Activated naive CD8-positive, alpha-beta T cell treated with anti-CD3 and anti-CD28 coated beads, Interleukin-2, amount 10 ng/mL, durations not matched to agents 7 days and 5 days (primary cell): ENCODE data around the gene DENND2A. TPM values are rescaled to one million over a fixed set of nuclear protein-coding genes. Genes with fewer than 3 reads are reported as not detected.
A peak's percentile ranks its signal among the peaks of the same experiment; 100 is the strongest.
"Not testable (repeated sequence)": the region's sequence is repeated elsewhere in the genome, so short reads cannot be mapped to it uniquely, and the experiment has no call there.

ENCODE experiments used
- ATAC-seq: fragments of 150-1000 bp; cut with Tn5 transposase; one replicate; pipeline ENCODE4 v1.10.0; 2021; ENCODE audit warnings: low read depth, moderate library complexity
- POLR2A ChIA-PET: fragments of 350-600 bp; sonication (Branson Sonifier 250); formaldehyde crosslinking; loops from one replicate; lab custom pipeline; 2021; ENCODE audit warnings: antibody characterized with exemption; lab: Charles Lee
- DNase-seq: peaks from one replicate; pipeline ENCODE4 v3.0.0; 2021
- H3K27ac Mint-ChIP-seq: one replicate; pipeline ENCODE4 v1.8.0; 2022; ENCODE audit warnings: mild to moderate bottlenecking, mixed read lengths
- H3K27me3 Mint-ChIP-seq: one replicate; pipeline ENCODE4 v1.8.0; 2022; ENCODE audit warnings: mild to moderate bottlenecking, moderate library complexity, mixed read lengths
- H3K36me3 Mint-ChIP-seq: one replicate; pipeline ENCODE4 v1.8.0; 2021; ENCODE audit warnings: mild to moderate bottlenecking, mixed read lengths
- H3K4me1 Mint-ChIP-seq: one replicate; pipeline ENCODE4 v1.8.0; 2021; ENCODE audit warnings: mixed read lengths
- H3K4me3 Mint-ChIP-seq: one replicate; pipeline ENCODE4 v1.8.0; 2022; ENCODE audit warnings: mild to moderate bottlenecking, moderate library complexity, mixed read lengths
- H3K9me3 Mint-ChIP-seq: one replicate; pipeline ENCODE4 v1.8.0; 2021; ENCODE audit warnings: mixed read lengths
- total RNA-seq, 2 experiments: library from RNA; stranded (reverse); gene quantifications; one replicate each; pipeline ENCODE4 v1.2.3, GENCODE V29; 2021

DENND2A gene
- total RNA-seq, 2 experiments from 2014 or later = not detected

- Mint-ChIP-seq H3K27me3 (peaks cover 22% of the 10 kb centered on the region), H3K9me3 (no peaks in the 10 kb centered on the region), H3K27ac (no peak overlapping the region), H3K36me3 (no peaks in the 10 kb centered on the region), H3K4me1 (peaks cover 15% of the 10 kb centered on the region), H3K4me3 (no peak overlapping the region)
- no peak for DNase-seq
- POLR2A ChIA-PET = no interaction called here
- ATAC-seq = no peak
Measured at GRCh38 chr7:140669352-140669751, 28.7 kb upstream of the DENND2A start.

GRCh38 chr7:140668641-140669040, 28.0 kb upstream of the DENND2A start:
- Mint-ChIP-seq H3K27ac (no peak overlapping the region), H3K4me3 (no peak overlapping the region), H3K9me3 (no peaks in the 10 kb centered on the region), H3K4me1 (peaks cover 9% of the 10 kb centered on the region), H3K27me3 (peaks cover 26% of the 10 kb centered on the region), H3K36me3 (no peaks in the 10 kb centered on the region)
- DNase-seq (no peak), ATAC-seq (no peak)
- POLR2A ChIA-PET = interaction anchor here (0.6 kb wide), 1 partner anchor 1124 kb away, joined by 3 read pairs; no protein-coding TSS in a partner anchor

- ATAC-seq (no peak), DNase-seq (no peak)
- POLR2A ChIA-PET = no interaction called here
Measured at GRCh38 chr7:140667476-140667875, 26.9 kb upstream of the DENND2A start.

GRCh38 chr7:140662938-140663337, 22.3 kb upstream of the DENND2A start:
- DNase-seq, ATAC-seq, H3K9me3 Mint-ChIP-seq, H3K27ac Mint-ChIP-seq, H3K4me1 Mint-ChIP-seq, POLR2A ChIA-PET, H3K36me3 Mint-ChIP-seq, H3K4me3 Mint-ChIP-seq: not testable (repeated sequence)
- H3K27me3 Mint-ChIP-seq = peaks cover 34% of the 10 kb centered on the region

More at GRCh38 chr7:140667476-140667875, 26.9 kb upstream of the DENND2A start:
- no peaks in the 10 kb centered on the region for H3K36me3 Mint-ChIP-seq
- no peaks in the 10 kb centered on the region for H3K9me3 Mint-ChIP-seq
- H3K27me3 Mint-ChIP-seq = peaks cover 30% of the 10 kb centered on the region
- H3K27ac Mint-ChIP-seq = no peak overlapping the region
- no peak overlapping the region for H3K4me3 Mint-ChIP-seq
- peaks cover 9% of the 10 kb centered on the region for H3K4me1 Mint-ChIP-seq

GRCh38 chr7:140661124-140661523, 20.5 kb upstream of the DENND2A start:
- Mint-ChIP-seq H3K9me3 (no peaks in the 10 kb centered on the region), H3K4me3 (no peak overlapping the region), H3K27me3 (peaks cover 34% of the 10 kb centered on the region), H3K4me1 (peaks cover 8% of the 10 kb centered on the region), H3K27ac (no peak overlapping the region), H3K36me3 (no peaks in the 10 kb centered on the region)
- POLR2A ChIA-PET = no interaction called here
- DNase-seq (no peak), ATAC-seq (no peak)

- Mint-ChIP-seq H3K4me3 (no peak overlapping the region), H3K36me3 (no peaks in the 10 kb centered on the region), H3K27me3 (peaks cover 22% of the 10 kb centered on the region), H3K4me1 (peaks cover 13% of the 10 kb centered on the region), H3K27ac (no peak overlapping the region), H3K9me3 (no peaks in the 10 kb centered on the region)
- POLR2A ChIA-PET = no interaction called here
- no peak for DNase-seq
- no peak for ATAC-seq
Measured at GRCh38 chr7:140659856-140660255, 19.2 kb upstream of the DENND2A start.

GRCh38 chr7:140657891-140658290, 17.3 kb upstream of the DENND2A start:
- H3K27me3 Mint-ChIP-seq = peaks cover 12% of the 10 kb centered on the region
- H3K27ac Mint-ChIP-seq = no peak overlapping the region
- DNase-seq (no peak), ATAC-seq (no peak)
- no peak overlapping the region for H3K4me3 Mint-ChIP-seq
- no peaks in the 10 kb centered on the region for H3K9me3 Mint-ChIP-seq
- H3K36me3 Mint-ChIP-seq = no peaks in the 10 kb centered on the region
- peaks cover 16% of the 10 kb centered on the region for H3K4me1 Mint-ChIP-seq
- POLR2A ChIA-PET = no interaction called here

- POLR2A ChIA-PET = interaction anchor here (1.0 to 2.0 kb wide), 5 partner anchors 14 to 357 kb away, joined by 3 to 7 read pairs (median 3); no protein-coding TSS in a partner anchor
- Mint-ChIP-seq H3K36me3 (no peaks in the 10 kb centered on the region), H3K4me3 (peak overlapping the region; percentile 81), H3K4me1 (peaks cover 16% of the 10 kb centered on the region), H3K9me3 (no peaks in the 10 kb centered on the region), H3K27ac (peak overlapping the region; percentile 88), H3K27me3 (peaks cover 12% of the 10 kb centered on the region)
- ATAC-seq (peak; percentile 92), DNase-seq (peak; percentile 54)
Measured at GRCh38 chr7:140656548-140657515, 16.2 kb upstream of the DENND2A start.

- POLR2A ChIA-PET = interaction anchor here (1.0 to 2.0 kb wide), 4 partner anchors 12 to 358 kb away, joined by 3 to 7 read pairs (median 3); no protein-coding TSS in a partner anchor
- ATAC-seq = no peak
- no peak for DNase-seq
- Mint-ChIP-seq H3K36me3 (no peaks in the 10 kb centered on the region), H3K9me3 (no peaks in the 10 kb centered on the region), H3K4me1 (peaks cover 16% of the 10 kb centered on the region), H3K4me3 (peak overlapping the region; percentile 81), H3K27me3 (peaks cover 12% of the 10 kb centered on the region), H3K27ac (peak overlapping the region; percentile 88)
Measured at GRCh38 chr7:140655511-140656408, 15.1 kb upstream of the DENND2A start.

- Mint-ChIP-seq H3K4me3 (no peak overlapping the region), H3K4me1 (peaks cover 16% of the 10 kb centered on the region), H3K9me3 (no peaks in the 10 kb centered on the region), H3K36me3 (no peaks in the 10 kb centered on the region), H3K27me3 (peaks cover 10% of the 10 kb centered on the region), H3K27ac (peak overlapping the region; percentile 45)
- ATAC-seq (no peak), DNase-seq (no peak)
- POLR2A ChIA-PET = no interaction called here
Measured at GRCh38 chr7:140654661-140655060, 14.0 kb upstream of the DENND2A start.

- Mint-ChIP-seq H3K27me3 (peaks cover 5% of the 10 kb centered on the region), H3K4me1 (peaks cover 16% of the 10 kb centered on the region), H3K36me3 (no peaks in the 10 kb centered on the region), H3K9me3 (no peaks in the 10 kb centered on the region), H3K27ac (no peak overlapping the region), H3K4me3 (no peak overlapping the region)
- no peak for ATAC-seq
- no peak for DNase-seq
- POLR2A ChIA-PET = no interaction called here
Measured at GRCh38 chr7:140654109-140654387, 13.4 kb upstream of the DENND2A start.

GRCh38 chr7:140653319-140654108, 12.9 kb upstream of the DENND2A start:
- POLR2A ChIA-PET = interaction anchor here (1.0 kb wide), 1 partner anchor 43 kb away, joined by 3 read pairs; the partner anchor contains the start of gene NDUFB2
- no peak overlapping the region for H3K27ac Mint-ChIP-seq
- H3K9me3 Mint-ChIP-seq = no peaks in the 10 kb centered on the region
- no peaks in the 10 kb centered on the region for H3K36me3 Mint-ChIP-seq
- DNase-seq (peak; percentile 44), ATAC-seq (no peak)
- peaks cover 16% of the 10 kb centered on the region for H3K4me1 Mint-ChIP-seq
- peaks cover 5% of the 10 kb centered on the region for H3K27me3 Mint-ChIP-seq
- H3K4me3 Mint-ChIP-seq = no peak overlapping the region
